ENCODE results near the gene GALM.

The GALM gene

DNA sequence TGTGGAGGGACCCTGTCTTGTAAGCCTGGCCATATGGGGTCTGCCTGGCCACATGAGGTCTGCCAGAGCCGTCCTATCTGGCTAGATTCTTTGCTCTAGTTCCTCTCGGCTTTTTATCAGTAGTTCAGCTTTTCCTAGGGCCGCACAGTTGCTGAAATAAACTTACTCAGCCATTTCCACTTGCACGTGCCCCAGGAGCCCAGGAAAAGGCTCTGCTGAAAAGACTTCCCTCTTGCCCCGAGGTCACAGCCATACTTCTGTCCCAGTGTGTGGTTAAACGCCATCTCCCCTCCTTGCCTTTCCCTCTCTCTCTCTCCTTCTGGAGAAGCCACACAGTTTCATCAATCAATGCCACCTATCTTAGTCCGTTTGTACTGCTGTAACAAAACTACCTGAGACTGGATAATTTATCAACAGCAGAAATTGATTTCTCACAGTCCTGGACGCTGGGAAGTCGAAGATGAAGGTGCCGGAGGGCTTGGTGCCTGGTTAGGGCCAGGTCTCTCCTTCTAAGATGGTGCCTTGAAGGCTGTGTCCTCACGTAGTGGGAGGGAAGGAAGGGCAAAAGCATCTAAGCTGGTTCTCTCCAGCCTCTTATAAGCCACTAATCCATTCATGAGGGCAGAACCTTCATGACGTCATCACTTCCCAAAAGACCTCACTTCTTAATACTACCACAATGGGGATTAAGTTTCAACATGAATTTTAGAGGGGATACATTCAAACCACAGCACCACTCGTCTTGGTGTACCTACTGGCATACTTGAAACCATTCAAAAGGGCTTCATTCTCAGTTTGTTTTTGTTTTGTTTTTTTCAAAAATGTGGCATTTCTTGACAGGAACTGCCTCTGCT lies 11.2 kb upstream of the GALM start:
- H3K4me3 ChIP-seq (ENCODE audit: control insufficient read depth in 1 of 7, extremely low read depth in 1 of 7, insufficient read depth in 4 of 7, low read depth in 2 of 7, low read length in 6 of 7): no peak overlapping the region
- 61% methylated on average over 11 of the region's 13 CpGs for WGBS (ENCODE audit: insufficient coverage)
- peaks cover 0 to 28% (median 23%) of the 10 kb centered on the region in 4 experiments for H3K4me1 ChIP-seq (ENCODE audit: control extremely low read depth in 1 of 4, control insufficient read depth in 4 of 4, insufficient read depth in 4 of 4, low read length in 3 of 4)
- no peaks in the 10 kb centered on the region for H3K27me3 ChIP-seq (replicated peaks in 2 of 5; ENCODE audit: control insufficient read depth in 4 of 5, insufficient read depth in 5 of 5, low read length in 4 of 5)
- no peaks in the 10 kb centered on the region for H3K36me3 ChIP-seq (ENCODE audit: control insufficient read depth in 4 of 4, insufficient read depth in 4 of 4, low read length in 3 of 4)
- DNase-seq: peak in 1 of 3 donors; percentile 13
- H3K9me3 ChIP-seq (ENCODE audit: control extremely low read depth in 1 of 5, control insufficient read depth in 4 of 5, insufficient read depth in 2 of 5, low read depth in 1 of 5, low read length in 4 of 5): no peaks in the 10 kb centered on the region
- POLR2A ChIA-PET: no interaction called here
- CTCF ChIA-PET: interaction anchor here (1.1 kb wide), 2 partner anchors 9 to 34 kb away, joined by 3 read pairs; no protein-coding TSS in a partner anchor
- peak overlapping the region in 1 of 2 experiments; percentile 27 for H3K27ac ChIP-seq (ENCODE audit: insufficient read depth in 1 of 2, low read depth in 1 of 2, low read length in 2 of 2, poor library complexity in 1 of 2, severe bottlenecking in 2 of 2)

GRCh38 chr2:38655441-38655840 lies 10.5 kb upstream of the GALM start:
- no peak overlapping the region for H3K4me3 ChIP-seq (ENCODE audit: control insufficient read depth in 1 of 7, extremely low read depth in 1 of 7, insufficient read depth in 4 of 7, low read depth in 2 of 7, low read length in 6 of 7)
- H3K27ac ChIP-seq (ENCODE audit: insufficient read depth in 1 of 2, low read depth in 1 of 2, low read length in 2 of 2, poor library complexity in 1 of 2, severe bottlenecking in 2 of 2): no peak overlapping the region
- 100% methylated on average over 1 of the region's 1 CpG for WGBS (ENCODE audit: insufficient coverage)
- H3K4me1 ChIP-seq (ENCODE audit: control extremely low read depth in 1 of 4, control insufficient read depth in 4 of 4, insufficient read depth in 4 of 4, low read length in 3 of 4): peaks cover 0 to 28% (median 23%) of the 10 kb centered on the region in 4 experiments
- CTCF ChIA-PET: interaction anchor here (0.9 to 1.1 kb wide), 2 partner anchors 9 kb away, joined by 3 read pairs; no protein-coding TSS in a partner anchor
- no peak for DNase-seq
- H3K36me3 ChIP-seq (ENCODE audit: control insufficient read depth in 4 of 4, insufficient read depth in 4 of 4, low read length in 3 of 4): no peaks in the 10 kb centered on the region
- no peaks in the 10 kb centered on the region for H3K27me3 ChIP-seq (replicated peaks in 2 of 5; ENCODE audit: control insufficient read depth in 4 of 5, insufficient read depth in 5 of 5, low read length in 4 of 5)
- no peaks in the 10 kb centered on the region for H3K9me3 ChIP-seq (ENCODE audit: control extremely low read depth in 1 of 5, control insufficient read depth in 4 of 5, insufficient read depth in 2 of 5, low read depth in 1 of 5, low read length in 4 of 5)
- POLR2A ChIA-PET: no interaction called here

DNA sequence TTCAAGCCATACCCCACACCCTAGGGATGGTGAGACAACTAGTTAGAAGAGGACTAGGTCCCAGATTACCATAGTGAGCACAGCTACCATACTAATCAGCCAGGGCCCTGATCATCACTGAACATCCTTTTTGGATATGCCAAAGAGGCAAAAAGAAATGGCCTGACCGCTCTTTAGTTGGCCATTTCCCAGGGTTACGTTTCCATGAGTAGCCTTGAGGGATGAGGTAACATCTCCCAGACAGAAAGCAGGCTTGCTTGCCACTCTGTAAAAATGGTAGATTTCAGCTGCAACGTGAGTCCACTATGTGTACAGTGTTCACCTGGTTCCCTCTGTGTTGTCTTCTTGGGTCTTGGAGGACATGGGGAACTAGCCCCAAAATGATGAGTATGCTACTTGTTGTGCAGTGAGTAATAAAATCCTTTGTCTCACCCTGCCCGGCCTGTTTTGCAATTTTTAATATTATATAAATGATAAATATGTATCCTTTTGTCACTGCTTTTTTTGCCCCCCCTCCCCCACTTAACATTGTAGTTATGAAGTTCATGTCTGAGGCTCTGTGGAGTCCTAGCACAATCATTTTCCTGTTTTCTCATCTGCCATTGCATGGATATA lies 8.9 kb upstream of the GALM start:
- POLR2A ChIA-PET: no interaction called here

GRCh38 chr2:38658613-38659012 lies 7.3 kb upstream of the GALM start:
- Histone ChIP-seq H3K27ac (ENCODE audit: insufficient read depth in 1 of 2, low read depth in 1 of 2, low read length in 2 of 2, poor library complexity in 1 of 2, severe bottlenecking in 2 of 2) (no peak overlapping the region), H3K4me3 (ENCODE audit: control insufficient read depth in 1 of 7, extremely low read depth in 1 of 7, insufficient read depth in 4 of 7, low read depth in 2 of 7, low read length in 6 of 7) (no peak overlapping the region), H3K36me3 (ENCODE audit: control insufficient read depth in 4 of 4, insufficient read depth in 4 of 4, low read length in 3 of 4) (no peaks in the 10 kb centered on the region), H3K9me3 (ENCODE audit: control extremely low read depth in 1 of 5, control insufficient read depth in 4 of 5, insufficient read depth in 2 of 5, low read depth in 1 of 5, low read length in 4 of 5) (no peaks in the 10 kb centered on the region), H3K27me3 (replicated peaks in 2 of 5; ENCODE audit: control insufficient read depth in 4 of 5, insufficient read depth in 5 of 5, low read length in 4 of 5) (no peaks in the 10 kb centered on the region), H3K4me1 (ENCODE audit: control extremely low read depth in 1 of 4, control insufficient read depth in 4 of 4, insufficient read depth in 4 of 4, low read length in 3 of 4) (peaks cover 0 to 15% (median 10%) of the 10 kb centered on the region in 4 experiments)
- CTCF ChIA-PET: no interaction called here
- peak in 1 of 3 donors; percentile 14 for DNase-seq
- no CpG with 5 or more reads among the region's 2 CpGs for WGBS (ENCODE audit: insufficient coverage)
- POLR2A ChIA-PET: no interaction called here

More for the DNA sequence above, 8.9 kb upstream of the GALM start:
- no peak for DNase-seq
- 100% methylated on average over 3 of the region's 4 CpGs for WGBS (ENCODE audit: insufficient coverage)
- CTCF ChIA-PET: interaction anchor here (1.2 kb wide), 1 partner anchor 9 kb away, joined by 3 read pairs; the partner anchor contains the start of gene GALM
- Histone ChIP-seq H3K36me3 (ENCODE audit: control insufficient read depth in 4 of 4, insufficient read depth in 4 of 4, low read length in 3 of 4) (no peaks in the 10 kb centered on the region), H3K4me1 (ENCODE audit: control extremely low read depth in 1 of 4, control insufficient read depth in 4 of 4, insufficient read depth in 4 of 4, low read length in 3 of 4) (peaks cover 0 to 21% (median 18%) of the 10 kb centered on the region in 4 experiments), H3K9me3 (ENCODE audit: control extremely low read depth in 1 of 5, control insufficient read depth in 4 of 5, insufficient read depth in 2 of 5, low read depth in 1 of 5, low read length in 4 of 5) (no peaks in the 10 kb centered on the region), H3K27me3 (replicated peaks in 2 of 5; ENCODE audit: control insufficient read depth in 4 of 5, insufficient read depth in 5 of 5, low read length in 4 of 5) (no peaks in the 10 kb centered on the region), H3K27ac (ENCODE audit: insufficient read depth in 1 of 2, low read depth in 1 of 2, low read length in 2 of 2, poor library complexity in 1 of 2, severe bottlenecking in 2 of 2) (no peak overlapping the region), H3K4me3 (ENCODE audit: control insufficient read depth in 1 of 7, extremely low read depth in 1 of 7, insufficient read depth in 4 of 7, low read depth in 2 of 7, low read length in 6 of 7) (no peak overlapping the region)

DNA sequence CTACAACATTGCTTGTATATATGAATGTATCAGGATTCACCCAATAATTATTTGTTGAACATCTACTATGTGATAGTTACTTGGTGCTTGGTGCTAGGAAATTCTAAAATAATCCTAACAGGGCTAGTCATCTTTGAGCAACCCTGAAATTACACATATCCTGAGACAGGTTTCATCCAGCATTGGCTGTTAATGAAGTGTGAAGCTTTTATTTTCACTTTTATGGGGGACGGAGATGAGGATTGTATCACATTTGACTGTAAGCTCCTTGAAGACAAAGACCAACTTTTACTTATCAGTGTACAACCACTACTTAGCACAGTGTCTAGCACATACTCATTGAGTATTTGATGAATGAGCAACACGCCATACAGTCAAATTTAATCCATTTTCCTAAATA lies 6.8 kb upstream of the GALM start:
- no peak for DNase-seq
- Histone ChIP-seq H3K36me3 (ENCODE audit: control insufficient read depth in 4 of 4, insufficient read depth in 4 of 4, low read length in 3 of 4) (no peaks in the 10 kb centered on the region), H3K27ac (ENCODE audit: insufficient read depth in 1 of 2, low read depth in 1 of 2, low read length in 2 of 2, poor library complexity in 1 of 2, severe bottlenecking in 2 of 2) (no peak overlapping the region), H3K27me3 (replicated peaks in 2 of 5; ENCODE audit: control insufficient read depth in 4 of 5, insufficient read depth in 5 of 5, low read length in 4 of 5) (no peaks in the 10 kb centered on the region), H3K9me3 (ENCODE audit: control extremely low read depth in 1 of 5, control insufficient read depth in 4 of 5, insufficient read depth in 2 of 5, low read depth in 1 of 5, low read length in 4 of 5) (no peaks in the 10 kb centered on the region), H3K4me1 (ENCODE audit: control extremely low read depth in 1 of 4, control insufficient read depth in 4 of 4, insufficient read depth in 4 of 4, low read length in 3 of 4) (peaks cover 0 to 10% (median 5%) of the 10 kb centered on the region in 4 experiments), H3K4me3 (ENCODE audit: control insufficient read depth in 1 of 7, extremely low read depth in 1 of 7, insufficient read depth in 4 of 7, low read depth in 2 of 7, low read length in 6 of 7) (no peak overlapping the region)
- ChIA-PET CTCF (interaction anchor here (0.8 kb wide), 1 partner anchor 55 kb away, joined by 3 read pairs; no protein-coding TSS in a partner anchor), POLR2A (no interaction called here)
- 100% methylated on average over 1 of the region's 2 CpGs for WGBS (ENCODE audit: insufficient coverage)

DNA sequence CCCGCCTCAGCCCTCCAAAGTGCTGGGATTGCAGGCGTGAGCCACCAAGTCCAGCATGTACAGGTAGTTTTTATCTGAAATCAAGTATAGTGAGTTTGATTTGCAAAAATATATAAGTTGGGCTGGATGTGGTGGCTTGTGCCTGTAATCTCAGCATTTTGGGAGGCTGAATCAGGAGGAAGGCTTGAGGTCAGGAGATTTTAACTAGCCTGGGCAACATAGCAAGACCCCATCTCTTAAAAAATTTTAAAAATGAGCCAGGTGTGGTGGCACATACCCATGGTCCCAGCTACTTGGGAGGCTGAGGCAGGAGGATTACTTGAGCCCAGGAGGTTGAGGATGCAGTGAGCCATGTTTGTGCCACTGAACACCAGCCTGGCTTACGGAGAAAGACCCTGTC lies 5.6 kb upstream of the GALM start:
- Histone ChIP-seq H3K36me3 (ENCODE audit: control insufficient read depth in 4 of 4, insufficient read depth in 4 of 4, low read length in 3 of 4) (no peaks in the 10 kb centered on the region), H3K9me3 (ENCODE audit: control extremely low read depth in 1 of 5, control insufficient read depth in 4 of 5, insufficient read depth in 2 of 5, low read depth in 1 of 5, low read length in 4 of 5) (no peaks in the 10 kb centered on the region), H3K4me3 (ENCODE audit: control insufficient read depth in 1 of 7, extremely low read depth in 1 of 7, insufficient read depth in 4 of 7, low read depth in 2 of 7, low read length in 6 of 7) (no peak overlapping the region), H3K4me1 (ENCODE audit: control extremely low read depth in 1 of 4, control insufficient read depth in 4 of 4, insufficient read depth in 4 of 4, low read length in 3 of 4) (no peaks in the 10 kb centered on the region), H3K27ac (ENCODE audit: insufficient read depth in 1 of 2, low read depth in 1 of 2, low read length in 2 of 2, poor library complexity in 1 of 2, severe bottlenecking in 2 of 2) (no peak overlapping the region), H3K27me3 (replicated peaks in 2 of 5; ENCODE audit: control insufficient read depth in 4 of 5, insufficient read depth in 5 of 5, low read length in 4 of 5) (no peaks in the 10 kb centered on the region)
- DNase-seq: no peak
- WGBS (ENCODE audit: insufficient coverage): 100% methylated on average over 3 of the region's 3 CpGs
- POLR2A ChIA-PET: no interaction called here
- CTCF ChIA-PET: interaction anchor here (0.8 kb wide), 1 partner anchor 56 kb away, joined by 3 read pairs; no protein-coding TSS in a partner anchor

- WGBS (ENCODE audit: insufficient coverage): 100% methylated on average over 2 of the region's 3 CpGs
- ChIA-PET POLR2A (no interaction called here), CTCF (no interaction called here)
- Histone ChIP-seq H3K4me1 (ENCODE audit: control extremely low read depth in 1 of 4, control insufficient read depth in 4 of 4, insufficient read depth in 4 of 4, low read length in 3 of 4) (peaks cover under 1 to 9% (median 6%) of the 10 kb centered on the region in 4 experiments), H3K36me3 (ENCODE audit: control insufficient read depth in 4 of 4, insufficient read depth in 4 of 4, low read length in 3 of 4) (no peaks in the 10 kb centered on the region), H3K9me3 (ENCODE audit: control extremely low read depth in 1 of 5, control insufficient read depth in 4 of 5, insufficient read depth in 2 of 5, low read depth in 1 of 5, low read length in 4 of 5) (no peaks in the 10 kb centered on the region), H3K27ac (ENCODE audit: insufficient read depth in 1 of 2, low read depth in 1 of 2, low read length in 2 of 2, poor library complexity in 1 of 2, severe bottlenecking in 2 of 2) (no peak overlapping the region), H3K27me3 (replicated peaks in 2 of 5; ENCODE audit: control insufficient read depth in 4 of 5, insufficient read depth in 5 of 5, low read length in 4 of 5) (no peaks in the 10 kb centered on the region), H3K4me3 (ENCODE audit: control insufficient read depth in 1 of 7, extremely low read depth in 1 of 7, insufficient read depth in 4 of 7, low read depth in 2 of 7, low read length in 6 of 7) (no peak overlapping the region)
- no peak for DNase-seq
These were observed 4.6 kb upstream of the GALM start for GRCh38 chr2:38661306-38661705.

Measured in common myeloid progenitor, CD34-positive (primary cell).